Measurements from ENCODE around the gene PAK5.

PAK5 gene

DNA sequence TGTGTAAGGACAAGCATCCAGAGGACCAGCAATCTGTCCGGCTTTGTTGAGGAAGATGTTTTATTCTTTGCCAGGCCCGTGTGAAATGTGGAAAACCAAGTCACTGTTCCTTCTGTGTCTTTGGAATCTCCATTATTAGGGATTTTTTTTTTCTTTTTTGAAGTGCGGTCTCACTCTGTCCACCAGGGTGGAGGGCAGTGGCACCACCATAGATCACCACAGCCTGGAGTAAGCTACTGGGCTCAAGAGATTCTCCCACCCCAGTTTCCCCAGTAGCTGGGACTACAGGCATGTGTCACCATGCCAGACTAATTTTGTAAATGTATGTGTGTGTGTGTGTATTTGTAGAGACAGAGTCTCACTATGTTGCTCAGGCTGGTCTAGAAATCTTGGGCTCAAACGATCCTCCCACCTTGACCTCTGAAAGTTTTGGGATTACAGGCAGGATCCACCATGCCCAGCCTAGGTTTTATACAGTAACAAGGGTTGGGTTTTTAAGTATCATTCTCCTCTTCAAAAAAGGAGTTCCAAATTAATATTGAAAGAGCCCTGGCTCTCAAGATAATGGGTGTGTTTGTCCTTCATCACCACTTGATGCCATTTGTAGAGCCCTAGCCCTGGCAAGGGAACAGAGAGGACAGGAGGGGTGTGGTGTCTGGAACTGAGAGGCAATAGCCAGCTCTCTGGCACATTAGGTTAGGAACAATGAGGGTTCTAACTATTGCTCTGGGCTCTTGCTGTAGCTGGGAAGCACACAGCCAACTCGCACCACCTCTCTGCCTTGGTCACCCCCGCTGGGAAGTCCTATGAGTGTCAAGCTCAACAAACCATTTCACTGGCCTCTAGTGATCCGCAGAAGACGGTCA is 321.3 kb downstream of the PAK5 start:
- DNase-seq (ENCODE audit: low read depth), result no peak

DNA sequence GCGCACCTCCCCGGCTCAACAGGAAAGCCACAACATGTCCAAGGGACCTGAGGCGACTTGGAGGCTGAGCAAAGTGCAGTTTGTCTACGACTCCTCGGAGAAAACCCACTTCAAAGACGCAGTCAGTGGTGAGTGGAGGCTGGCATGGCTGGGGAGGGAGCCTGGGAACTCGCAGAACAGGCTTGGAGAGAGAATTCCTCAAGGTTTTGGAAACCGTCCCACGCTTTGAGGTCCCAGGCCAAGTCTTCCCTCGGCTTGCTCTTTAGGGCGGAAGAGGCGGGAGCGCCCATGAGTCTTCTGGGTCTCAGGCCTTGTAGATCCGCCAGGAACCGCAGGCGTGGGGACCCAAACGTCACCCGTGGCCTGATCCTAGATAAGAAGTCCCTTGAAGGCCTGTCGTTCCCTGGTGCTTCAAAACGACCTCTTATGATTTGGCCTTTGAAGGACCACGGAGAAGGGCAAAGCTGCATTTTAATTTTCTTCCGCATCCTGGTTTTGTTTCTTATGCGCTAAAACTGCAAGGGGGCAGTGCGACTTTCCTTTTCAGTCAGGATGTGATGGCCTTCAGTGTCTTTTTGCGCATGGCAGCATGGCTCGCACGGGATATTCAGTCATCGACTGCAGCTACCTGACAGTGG is 322.5 kb downstream of the PAK5 start:
- no peak for DNase-seq (ENCODE audit: low read depth)

DNA sequence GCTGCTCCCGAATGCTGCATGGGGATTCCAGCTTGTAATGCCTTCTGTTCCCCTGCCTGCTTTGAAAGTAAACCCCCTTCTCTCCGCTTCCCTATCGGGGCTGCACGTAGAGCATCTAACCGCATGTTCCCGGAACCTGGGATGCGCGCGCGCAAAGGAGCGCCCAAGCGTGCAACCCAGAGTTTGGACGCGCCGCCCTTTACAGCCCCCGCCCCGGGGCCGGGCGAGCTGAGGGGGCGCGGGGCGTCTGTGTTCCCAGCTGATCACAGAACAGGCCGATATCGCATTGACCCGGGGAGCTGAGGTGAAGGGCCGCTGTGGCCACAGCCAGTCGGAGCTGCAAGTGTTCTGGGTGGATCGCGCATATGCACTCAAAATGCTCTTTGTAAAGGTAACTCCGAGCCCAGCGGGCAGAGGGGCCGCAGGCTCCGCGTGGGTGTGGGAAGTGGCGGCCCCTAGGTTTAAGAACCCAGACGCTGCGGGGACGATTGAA is 323.1 kb downstream of the PAK5 start:
- DNase-seq (ENCODE audit: low read depth), result no peak

- no peak for DNase-seq (ENCODE audit: low read depth)
Measured at GRCh38 chr20:9515214-9515585, 323.7 kb downstream of the PAK5 start.

- no peak for DNase-seq (ENCODE audit: low read depth)
Measured at GRCh38 chr20:9514461-9515213, 324.2 kb downstream of the PAK5 start, which contains the start of gene LAMP5. Gene LAMP5 (plus strand): TSS chr20:9514590. CDS start chr20:9514853, 263 bp downstream.

DNA sequence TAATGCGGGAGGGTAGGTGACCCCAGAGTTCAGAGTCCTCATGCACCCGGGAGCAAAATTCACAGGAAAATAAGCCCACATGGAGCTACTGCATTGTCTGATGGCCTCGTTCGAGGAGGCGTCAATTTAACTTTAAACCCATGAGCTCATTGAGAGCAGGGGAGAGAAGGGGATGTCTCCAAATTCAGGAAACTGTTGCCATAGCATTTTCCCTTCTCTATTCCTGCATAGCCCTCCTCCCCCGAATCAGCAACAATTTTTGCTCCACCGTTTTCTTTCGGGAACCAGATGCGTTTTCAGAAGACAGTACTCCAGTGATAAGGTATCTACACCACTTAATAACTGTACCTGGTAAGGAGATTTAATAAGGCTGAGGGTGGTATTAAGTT is 324.8 kb downstream of the PAK5 start:
- DNase-seq (ENCODE audit: low read depth), result no peak

DNA sequence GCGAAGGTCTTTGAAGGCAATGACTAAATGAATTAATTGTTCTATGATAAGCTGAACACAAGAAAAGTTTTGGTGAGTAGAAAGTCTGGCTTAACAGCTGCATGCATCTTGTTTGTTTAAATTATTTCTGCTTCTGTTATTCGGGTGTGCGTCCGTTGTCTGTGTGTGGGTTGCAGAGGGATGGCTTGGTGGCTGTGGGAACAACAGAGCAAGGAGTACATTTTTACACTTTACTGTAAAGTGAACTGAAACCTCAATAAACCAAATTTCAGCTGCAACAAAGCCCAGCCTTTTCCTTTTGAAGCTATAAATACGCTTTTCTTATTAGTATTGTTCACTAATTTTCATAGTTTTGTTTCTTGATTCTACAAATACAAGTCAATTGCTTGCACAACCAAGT is 328.0 kb downstream of the PAK5 start:
- DNase-seq (ENCODE audit: low read depth), result no peak

- no peak for DNase-seq (ENCODE audit: low read depth)
Measured at GRCh38 chr20:9509246-9509645, 329.6 kb downstream of the PAK5 start.

DNA sequence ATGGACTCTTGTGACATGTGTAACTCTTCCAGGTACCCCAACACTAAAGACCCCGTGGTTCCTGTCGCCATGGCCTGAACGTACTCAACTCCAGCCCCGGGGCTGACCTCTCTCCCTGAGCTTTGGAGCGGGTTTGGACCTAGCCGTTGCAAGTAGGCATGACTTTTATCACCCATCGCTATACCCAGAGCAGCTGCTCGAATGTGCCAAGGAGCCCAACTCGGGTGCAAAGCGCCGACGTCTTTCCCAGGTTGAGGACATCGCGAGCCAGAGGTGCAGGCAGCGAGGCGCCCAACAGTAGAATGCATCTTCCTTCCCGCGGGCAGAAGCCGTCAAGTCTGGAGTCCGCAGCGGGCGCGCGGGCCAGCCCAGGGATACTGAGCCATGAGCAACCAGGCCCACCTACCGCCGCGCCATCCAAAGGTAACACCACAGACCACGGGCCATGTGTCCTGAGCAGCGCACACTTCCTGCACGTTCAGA is 330.1 kb downstream of the PAK5 start:
- DNase-seq (ENCODE audit: low read depth), result no peak

- no peak for DNase-seq (ENCODE audit: low read depth)
Measured at GRCh38 chr20:9508240-9508661, 330.6 kb downstream of the PAK5 start.

GRCh38 chr20:9507544-9508239 is 331.2 kb downstream of the PAK5 start:
- DNase-seq (ENCODE audit: low read depth), result no peak

- no peak for DNase-seq (ENCODE audit: low read depth)
Measured at GRCh38 chr20:9506964-9507369, 331.9 kb downstream of the PAK5 start.

DNA sequence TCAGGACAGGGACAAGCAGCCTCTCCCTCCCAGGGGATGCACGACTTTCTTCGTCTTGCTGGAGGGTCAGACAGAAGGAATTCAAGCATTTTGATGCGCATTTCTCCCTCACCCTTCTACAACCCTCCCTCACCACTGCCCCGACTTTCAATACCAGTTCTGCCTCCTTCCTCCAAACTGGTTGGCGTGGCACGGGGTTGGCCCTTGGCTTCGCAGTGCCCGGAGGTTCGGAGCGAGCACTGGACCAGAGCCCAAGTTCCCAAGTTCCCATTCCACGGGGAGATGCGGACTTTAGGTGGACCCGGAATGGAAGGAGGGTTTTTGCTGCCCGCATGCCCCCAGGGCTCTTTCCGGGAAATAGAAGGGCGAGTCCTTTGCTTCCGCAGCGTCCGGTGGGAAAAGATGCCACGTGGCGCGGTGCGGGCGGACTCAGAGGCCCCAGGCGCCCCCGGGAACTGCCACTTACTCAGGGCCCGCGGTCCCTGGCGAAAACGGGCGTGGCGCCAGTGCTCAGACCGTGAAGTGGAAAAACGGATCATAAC is 332.5 kb downstream of the PAK5 start:
- no peak for DNase-seq (ENCODE audit: low read depth)

GRCh38 chr20:9503526-9504245 is 335.2 kb downstream of the PAK5 start:
- no peak for DNase-seq (ENCODE audit: low read depth)

GRCh38 chr20:9501473-9501872 is 337.4 kb downstream of the PAK5 start:
- no peak for DNase-seq (ENCODE audit: low read depth)

DNA sequence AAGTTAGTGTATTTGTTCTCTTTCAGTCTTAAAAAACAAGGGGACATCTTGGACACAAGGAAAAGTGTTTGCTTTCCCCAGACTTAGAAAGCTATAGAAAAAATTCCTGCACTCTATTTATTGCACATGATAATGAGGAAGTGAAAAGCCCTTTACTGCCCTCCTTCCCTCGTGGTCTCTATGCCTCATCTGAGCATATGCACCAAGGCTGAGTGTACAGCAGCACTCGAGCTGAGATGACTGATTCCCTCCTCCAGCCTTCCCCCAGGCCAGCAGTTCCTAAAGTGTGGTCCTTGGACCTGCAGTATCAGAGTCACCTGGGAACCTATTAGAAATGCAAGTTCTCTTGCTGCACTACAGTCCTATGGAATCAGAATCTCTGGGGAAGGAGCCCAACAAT is 338.8 kb downstream of the PAK5 start:
- DNase-seq (ENCODE audit: low read depth), result no peak

DNA sequence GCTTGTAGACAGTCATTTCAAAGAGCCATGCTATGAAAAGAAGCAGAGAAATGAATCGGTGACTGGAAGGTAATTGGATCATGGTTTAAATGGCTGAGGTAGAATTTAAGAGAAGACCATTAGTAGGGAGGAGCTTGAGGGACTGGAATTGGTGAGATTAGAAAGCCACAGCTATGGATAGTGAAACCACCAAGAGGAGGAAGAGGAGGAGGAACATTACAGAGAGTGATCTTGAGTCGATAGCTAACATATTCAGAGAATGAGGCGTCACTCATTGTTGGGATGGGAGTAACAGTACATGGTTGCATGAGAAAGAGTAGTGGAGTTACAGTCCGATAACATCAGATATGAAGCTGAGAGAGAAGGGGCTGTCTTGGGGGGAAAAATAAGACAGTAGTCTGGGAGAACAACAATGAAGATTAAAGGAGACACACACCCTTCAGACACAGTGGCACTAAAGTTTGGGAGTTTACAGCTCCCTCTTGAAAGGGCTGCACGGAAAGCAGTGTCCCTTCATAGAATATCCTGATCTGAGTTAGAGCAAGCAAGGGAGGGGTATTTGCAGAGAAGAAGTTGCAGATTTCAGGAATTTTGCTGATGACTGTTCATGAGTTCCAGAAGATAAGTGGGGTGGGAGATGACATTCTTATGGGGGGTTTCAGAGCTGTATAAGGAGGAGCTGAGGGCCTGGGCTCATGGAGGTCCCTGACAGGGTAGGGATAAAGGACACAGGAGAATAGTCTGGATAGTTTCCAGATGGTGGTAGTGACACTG is 339.6 kb downstream of the PAK5 start:
- no peak for DNase-seq (ENCODE audit: low read depth)

DNA sequence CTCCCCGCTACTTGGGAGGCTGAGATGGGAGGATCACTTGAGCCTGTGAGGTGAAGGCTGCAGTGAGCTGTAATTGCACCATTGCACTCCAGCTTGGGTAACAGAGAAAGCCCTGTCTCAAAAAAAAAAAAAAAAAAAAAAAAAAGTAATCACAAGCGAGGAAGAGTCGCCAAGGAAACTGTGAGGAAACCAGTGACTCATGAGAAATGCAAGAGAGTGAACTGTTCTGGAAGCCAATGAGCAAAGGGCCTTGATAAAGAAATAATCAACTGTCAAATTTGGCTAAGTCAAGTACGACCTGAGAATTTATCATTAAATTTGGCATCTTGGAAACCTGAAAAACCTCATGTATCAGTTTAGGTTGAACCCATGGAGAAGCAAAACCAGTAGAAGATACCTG is 340.6 kb downstream of the PAK5 start:
- no peak for DNase-seq (ENCODE audit: low read depth)

- DNase-seq (ENCODE audit: low read depth), result no peak
Measured at GRCh38 chr20:9496155-9496554, 342.7 kb downstream of the PAK5 start.

GRCh38 chr20:9495701-9496100 is 343.2 kb downstream of the PAK5 start:
- DNase-seq (ENCODE audit: low read depth), result no peak
